GM21367 (cell line): ENCODE data around the gene TELO2.

Source experiments
- ATAC-seq: cut with Tn5 transposase; IDR thresholded peaks from one replicate; pipeline ENCODE4 v1.9.1; 2021; ENCODE audit not compliant: unreplicated experiment

Gene TELO2

GRCh38 chr16:1511662-1512569, 18.8 kb downstream of the TELO2 start:
- ATAC-seq, result no peak

- no peak for ATAC-seq
These were observed 19.6 kb downstream of the TELO2 start for GRCh38 chr16:1512774-1513173.

GRCh38 chr16:1514507-1514906, 21.3 kb downstream of the TELO2 start:
- ATAC-seq, result no peak

- no peak for ATAC-seq
These were observed 25.5 kb downstream of the TELO2 start for GRCh38 chr16:1518626-1519135.

- no peak for ATAC-seq
These were observed 26.7 kb downstream of the TELO2 start for GRCh38 chr16:1519831-1520230.

GRCh38 chr16:1520461-1520860, 27.3 kb downstream of the TELO2 start:
- ATAC-seq, result no peak

- ATAC-seq, result no peak
These were observed 30.6 kb downstream of the TELO2 start for GRCh38 chr16:1523581-1524245.

- ATAC-seq, result no peak
These were observed 31.2 kb downstream of the TELO2 start for GRCh38 chr16:1524366-1524765.

GRCh38 chr16:1525871-1526607, 32.9 kb downstream of the TELO2 start:
- ATAC-seq, result no peak

GRCh38 chr16:1526608-1527555, 33.7 kb downstream of the TELO2 start:
- no peak for ATAC-seq

GRCh38 chr16:1527836-1528811, 35.0 kb downstream of the TELO2 start:
- ATAC-seq, result no peak

- no peak for ATAC-seq
These were observed 35.9 kb downstream of the TELO2 start for GRCh38 chr16:1528921-1529537.

- ATAC-seq, result no peak
These were observed 37.3 kb downstream of the TELO2 start for GRCh38 chr16:1530349-1530882.

GRCh38 chr16:1530883-1531637, 37.9 kb downstream of the TELO2 start:
- ATAC-seq, result no peak

- ATAC-seq, result no peak
These were observed 38.4 kb downstream of the TELO2 start for GRCh38 chr16:1531638-1531910.

- no peak for ATAC-seq
These were observed 39.1 kb downstream of the TELO2 start for GRCh38 chr16:1532081-1532760.

- ATAC-seq, result no peak
These were observed 39.6 kb downstream of the TELO2 start for GRCh38 chr16:1532771-1533170.
